Right kidney (tissue), 1 donor: ENCODE measurements around the gene CDIPT.
"Not testable (repeated sequence)": the region's sequence is repeated elsewhere in the genome, so short reads cannot be mapped to it uniquely, and the experiment has no call there.

Experiments
- DNase-seq: peaks from one replicate; pipeline ENCODE4 v3.0.0-alpha.2; 2016

The CDIPT gene

GRCh38 chr16:29833219-29833618 lies 29.8 kb downstream of the CDIPT start:
- not testable (repeated sequence) for DNase-seq

- no peak for DNase-seq
Observed at GRCh38 chr16:29831490-29831889, 31.5 kb downstream of the CDIPT start.

GRCh38 chr16:29830774-29831173 lies 32.3 kb downstream of the CDIPT start:
- no peak for DNase-seq

GRCh38 chr16:29826342-29826695 lies 36.7 kb downstream of the CDIPT start:
- DNase-seq: no peak

- DNase-seq: no peak
Observed at GRCh38 chr16:29825145-29826044, 37.6 kb downstream of the CDIPT start.

- DNase-seq: no peak
Observed at GRCh38 chr16:29824589-29825144, 38.4 kb downstream of the CDIPT start.

- no peak for DNase-seq
Observed at GRCh38 chr16:29821643-29822115, 41.3 kb downstream of the CDIPT start.

- DNase-seq: no peak
Observed at GRCh38 chr16:29820730-29821642, 42.0 kb downstream of the CDIPT start.

GRCh38 chr16:29820271-29820701 lies 42.7 kb downstream of the CDIPT start, which contains the start of gene MVP:
Gene MVP, plus strand, starts transcription at chr16:29820462. Its CDS starts 10,088 bp downstream, at chr16:29830550.
- DNase-seq: no peak

- no peak for DNase-seq
Observed at GRCh38 chr16:29819506-29819905, 43.5 kb downstream of the CDIPT start.

GRCh38 chr16:29818082-29818481 lies 44.9 kb downstream of the CDIPT start:
- no peak for DNase-seq

GRCh38 chr16:29816694-29817441 lies 46.2 kb downstream of the CDIPT start:
- no peak for DNase-seq

GRCh38 chr16:29815793-29816693 lies 47.0 kb downstream of the CDIPT start, which contains the start of gene PAGR1:
Gene PAGR1, plus strand, starts transcription at chr16:29816152. Its CDS starts 374 bp downstream, at chr16:29816526.
- peak; percentile 99 for DNase-seq

GRCh38 chr16:29815032-29815721 lies 47.8 kb downstream of the CDIPT start:
- DNase-seq: peak; percentile 48

- DNase-seq: no peak
Observed at GRCh38 chr16:29814592-29814991, 48.4 kb downstream of the CDIPT start.

GRCh38 chr16:29813644-29814562 lies 49.1 kb downstream of the CDIPT start:
- no peak for DNase-seq

GRCh38 chr16:29812754-29813643 lies 50.0 kb downstream of the CDIPT start:
- no peak for DNase-seq
